Activated effector memory CD4-positive, alpha-beta T cell treated with Interleukin-2 at 50 U/mL for 16 hours (primary cell): ENCODE data around the gene SRP14.
"Not testable (repeated sequence)": the region's sequence is repeated elsewhere in the genome, so short reads cannot be mapped to it uniquely, and the experiment has no call there.

Experiments
- DNase-seq: peaks from one replicate; pipeline ENCODE4 v3.0.0-alpha.2; 2020

The SRP14 gene

DNA sequence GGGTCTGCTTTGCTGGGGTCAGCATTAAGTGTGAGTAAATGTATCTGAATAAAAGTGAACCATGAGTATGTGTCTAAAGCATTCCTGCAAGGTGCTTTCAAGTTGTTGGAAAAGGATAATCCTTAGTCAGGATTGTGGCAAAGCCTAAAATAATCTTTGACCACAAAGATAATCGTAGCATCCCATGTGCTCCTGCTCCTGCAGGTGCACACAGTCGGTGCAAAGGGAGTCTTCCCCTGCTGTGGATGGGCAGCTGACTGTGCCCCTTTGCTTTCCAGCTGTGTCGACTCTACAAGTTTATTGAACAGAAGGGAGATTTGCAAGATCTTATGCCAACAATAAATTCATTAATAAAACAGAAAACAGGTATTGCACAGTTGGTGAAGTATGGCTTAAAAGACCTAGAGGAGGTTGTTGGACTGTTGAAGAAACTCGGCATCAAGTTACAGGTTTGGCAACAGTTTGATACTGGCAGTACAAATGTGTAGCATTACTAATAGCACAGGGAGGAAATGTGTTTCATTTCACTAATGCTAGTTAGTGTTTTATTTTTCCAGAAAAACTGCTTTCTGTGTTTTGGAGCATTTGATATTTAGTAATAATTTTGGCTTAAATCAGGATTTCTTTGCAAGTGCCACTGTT is 22.6 kb downstream of the SRP14 start:
- DNase-seq: no peak

DNA sequence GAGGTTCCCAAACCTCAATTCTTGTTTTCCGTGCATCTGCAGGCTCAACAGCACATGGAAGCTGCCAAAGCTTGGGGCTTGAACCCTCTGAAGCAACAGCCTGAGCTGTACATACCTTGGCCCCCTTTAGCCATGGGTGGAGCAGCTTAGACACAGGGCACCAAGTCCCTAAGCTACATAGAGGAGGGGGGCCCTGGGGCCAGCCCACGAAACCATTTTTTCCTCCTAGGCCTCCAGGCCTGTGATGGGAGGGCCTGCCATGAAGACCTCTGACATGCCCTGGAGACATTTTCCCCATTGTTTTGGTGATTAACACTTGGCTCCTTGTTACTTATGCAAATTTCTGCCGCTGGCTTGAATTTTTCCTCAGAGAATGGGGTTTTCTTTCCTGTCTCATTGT is 24.6 kb downstream of the SRP14 start:
- no peak for DNase-seq

- not testable (repeated sequence) for DNase-seq
Measured at GRCh38 chr15:40013372-40013771, 25.6 kb downstream of the SRP14 start.

- no peak for DNase-seq
Measured at GRCh38 chr15:40011303-40011702, 27.7 kb downstream of the SRP14 start.

GRCh38 chr15:40010686-40011085 is 28.3 kb downstream of the SRP14 start:
- DNase-seq: no peak

DNA sequence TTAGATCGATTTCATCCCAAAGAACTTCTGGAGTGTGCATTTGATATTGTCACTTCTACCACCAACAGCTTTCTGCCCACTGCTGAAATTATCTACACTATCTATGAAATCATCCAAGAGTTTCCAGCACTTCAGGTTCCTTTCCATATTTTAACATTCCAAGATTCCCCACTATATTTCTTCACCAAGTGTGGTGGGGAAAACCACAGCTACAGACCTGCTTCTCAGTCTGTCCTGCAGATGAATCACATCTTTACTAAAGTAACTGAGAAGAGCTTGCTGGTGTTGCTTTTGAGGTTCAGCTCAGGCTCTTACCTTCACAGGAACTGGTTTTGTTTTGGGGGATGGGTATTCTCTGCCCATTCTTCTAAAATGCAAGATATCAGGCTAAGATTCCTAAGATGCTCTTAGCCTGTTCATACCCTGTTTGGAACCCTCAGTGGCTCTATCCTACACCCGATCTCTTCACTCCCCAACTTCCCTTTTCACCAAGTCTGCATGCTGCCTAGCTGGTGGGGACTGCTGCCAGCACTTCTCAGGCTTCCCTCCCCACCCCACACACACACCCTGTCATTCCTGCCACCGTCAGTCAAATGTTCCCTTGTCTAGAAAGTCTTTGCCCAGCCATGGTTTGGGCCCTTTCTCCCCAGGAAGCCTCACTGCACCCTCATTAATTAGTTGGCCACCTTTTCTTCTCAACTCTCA is 30.8 kb downstream of the SRP14 start:
- no peak for DNase-seq

- no peak for DNase-seq
Measured at GRCh38 chr15:40006646-40007045, 32.3 kb downstream of the SRP14 start.

- DNase-seq: no peak
Measured at GRCh38 chr15:40006003-40006402, 33.0 kb downstream of the SRP14 start.

GRCh38 chr15:40003116-40003916 is 35.7 kb downstream of the SRP14 start:
- DNase-seq: no peak

DNA sequence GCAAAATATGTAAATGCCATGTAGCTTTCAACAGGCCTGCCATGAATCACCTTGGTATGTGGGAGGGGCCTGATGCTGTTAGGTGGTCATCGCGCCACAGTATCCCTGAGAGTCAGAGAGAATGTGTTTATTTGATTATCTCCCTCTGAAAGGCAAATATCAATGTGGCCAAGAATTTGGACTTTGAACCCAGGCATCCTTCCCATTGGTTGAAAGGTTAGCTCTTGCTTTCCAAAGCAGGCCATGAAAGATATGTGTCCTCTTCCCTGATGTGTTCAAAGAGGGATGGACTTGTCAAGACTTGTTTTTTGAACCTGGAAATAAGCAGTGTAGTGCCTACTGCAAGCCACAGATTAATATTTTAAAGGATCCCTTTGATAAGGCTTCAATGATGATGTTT is 36.7 kb downstream of the SRP14 start:
- DNase-seq: no peak

- no peak for DNase-seq
Measured at GRCh38 chr15:39999538-40000200, 39.3 kb downstream of the SRP14 start.

DNA sequence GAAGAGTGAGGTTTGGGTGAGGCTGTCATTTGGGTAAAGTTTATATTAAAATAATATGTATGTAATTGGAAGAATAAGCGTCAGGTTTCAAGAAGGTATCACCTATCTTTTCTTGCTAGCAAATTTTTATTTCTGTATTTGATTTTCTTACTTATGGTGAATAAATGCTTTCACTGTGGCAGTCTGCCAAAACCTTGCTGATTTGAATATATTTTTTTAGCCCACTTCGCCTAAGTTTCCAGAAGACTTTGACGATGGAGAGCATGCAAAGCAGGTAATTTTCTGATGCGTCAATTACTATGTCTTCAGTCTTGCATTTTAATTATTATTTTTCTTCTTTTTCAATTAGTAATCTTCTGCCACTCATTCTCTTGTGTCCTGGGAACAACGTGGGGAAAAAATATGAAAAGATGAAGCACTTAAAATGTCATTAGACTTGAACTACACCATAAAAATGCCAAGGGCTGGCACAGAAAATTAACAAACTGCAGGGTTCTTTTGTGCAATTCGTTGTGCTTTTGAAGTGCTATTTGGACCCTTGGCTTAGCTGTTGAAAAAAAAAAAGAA is 40.4 kb downstream of the SRP14 start:
- DNase-seq: no peak

DNA sequence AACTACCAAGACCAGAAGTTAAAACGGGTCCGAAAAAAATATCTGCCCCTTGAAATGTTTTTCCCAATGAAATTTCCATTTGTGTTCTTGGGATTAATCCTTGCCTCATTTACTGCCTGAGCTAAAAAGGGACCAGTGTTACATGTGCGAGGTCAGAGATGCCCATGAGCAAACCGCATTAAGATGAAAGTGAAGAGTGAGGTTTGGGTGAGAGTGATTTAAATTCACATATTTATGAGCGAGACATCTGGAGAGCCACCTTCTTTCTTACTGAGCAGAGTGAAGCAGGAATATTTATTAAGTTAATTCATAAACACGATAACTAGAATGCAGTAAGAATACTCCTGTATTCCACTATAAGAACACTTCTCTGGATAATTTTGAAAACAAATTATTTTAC is 41.3 kb downstream of the SRP14 start:
- DNase-seq: no peak

GRCh38 chr15:39997031-39997430 is 42.0 kb downstream of the SRP14 start:
- no peak for DNase-seq

GRCh38 chr15:39996228-39996627 is 42.8 kb downstream of the SRP14 start:
- not testable (repeated sequence) for DNase-seq

DNA sequence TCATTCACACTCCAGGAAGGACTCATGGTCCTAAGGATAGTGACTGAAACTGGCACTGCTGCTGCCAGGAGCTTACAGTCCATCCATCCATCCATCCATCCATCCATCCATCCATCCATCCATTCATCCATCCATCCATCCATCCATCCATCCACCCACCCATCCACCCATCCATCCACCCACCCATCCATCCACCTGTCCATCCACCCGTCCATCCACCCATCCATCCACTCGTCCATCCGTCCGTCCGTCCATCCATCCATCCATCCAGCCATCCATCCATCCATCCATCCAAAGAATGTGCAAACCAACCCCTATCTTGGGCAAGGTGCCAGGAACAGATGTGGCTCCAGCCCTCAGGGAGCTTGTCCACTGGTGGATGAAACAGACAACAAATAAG is 46.0 kb downstream of the SRP14 start:
- not testable (repeated sequence) for DNase-seq

DNA sequence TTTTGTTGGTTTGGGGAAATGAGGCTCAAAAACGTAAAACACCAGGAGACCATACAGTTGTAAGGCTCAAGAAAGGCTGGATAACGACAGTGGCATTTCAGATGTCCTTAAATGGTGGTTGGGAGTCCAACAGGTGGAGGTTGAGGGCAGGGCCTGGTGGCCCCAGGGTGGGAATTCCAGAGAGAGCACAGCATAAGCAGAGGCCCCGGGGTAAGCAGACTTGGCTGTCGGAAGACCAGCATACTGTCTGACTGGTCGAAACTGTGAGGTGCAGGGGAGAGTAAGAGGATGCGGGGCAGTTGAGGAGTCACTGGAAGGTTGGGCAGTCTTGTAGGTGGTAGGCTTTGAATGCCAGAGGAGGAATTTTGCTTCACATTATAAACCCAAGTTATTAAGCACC is 48.3 kb downstream of the SRP14 start:
- no peak for DNase-seq

GRCh38 chr15:39987821-39988220 is 51.2 kb downstream of the SRP14 start:
- no peak for DNase-seq
